Suprapubic skin (tissue), 4 donors: Measurements from ENCODE around the gene CDK15. TPM values are rescaled to one million over a fixed set of nuclear protein-coding genes. Genes with fewer than 3 reads are reported as not detected.
A peak's percentile ranks its signal among the peaks of the same experiment; 100 is the strongest.

ENCODE experiments used
- DNase-seq, 2 donors: peaks; one replicate each; pipeline ENCODE4 v3.0.0-alpha.2; 2019; ENCODE audit warnings: low spot score in 2 of 2
- H3K27ac ChIP-seq: fragments of 200-600 bp; sonication (generic); one replicate; pipeline ENCODE4 v1.5.1; 2019
- H3K27me3 ChIP-seq: fragments of 200-600 bp; sonication (generic); one replicate; pipeline ENCODE4 v1.5.1; 2019
- H3K36me3 ChIP-seq: fragments of 200-600 bp; sonication (generic); one replicate; pipeline ENCODE4 v1.5.1; 2019
- H3K4me1 ChIP-seq: fragments of 200-600 bp; sonication (generic); one replicate; pipeline ENCODE4 v1.5.1; 2019
- H3K4me3 ChIP-seq: fragments of 200-600 bp; sonication (generic); one replicate; pipeline ENCODE4 v1.5.1; 2019; ENCODE audit warnings: mild to moderate bottlenecking
- H3K9me3 ChIP-seq: fragments of 200-600 bp; sonication (generic); one replicate; pipeline ENCODE4 v1.5.1; 2019
- CTCF ChIP-seq, 2 donors: fragments of 200-600 bp in 1 of 2; fragments of 450-650 bp in 1 of 2; sonication (generic) in 1 of 2; IDR thresholded peaks; one replicate each; pipeline ENCODE4 v1.5.1; 2016 to 2019; ENCODE audit warnings: antibody characterized with exemption in 2 of 2, mild to moderate bottlenecking in 1 of 2, moderate library complexity in 1 of 2
- EP300 ChIP-seq: sonication (generic); formaldehyde crosslinking; IDR thresholded peaks from one replicate; pipeline ENCODE4 v1.6.1; 2017; ENCODE audit warnings: antibody characterized with exemption
- POLR2A ChIP-seq, 2 donors: fragments of 450-650 bp; IDR thresholded peaks; one replicate each; pipeline ENCODE4 v1.6.1; 2017; ENCODE audit warnings: antibody characterized with exemption in 2 of 2, mild to moderate bottlenecking in 2 of 2, moderate library complexity in 2 of 2
- POLR2AphosphoS5 ChIP-seq, 3 donors: sonication (generic); formaldehyde crosslinking; IDR thresholded peaks; one replicate each; pipeline ENCODE4 v1.6.1; 2017; ENCODE audit warnings: antibody characterized with exemption in 3 of 3
- WGBS: methylation state at CpG from one replicate; pipeline ENCODE4 v1.1.5; 2018; 5-methylcytosine and 5-hydroxymethylcytosine counted together
- total RNA-seq, 4 donors: library from RNA; depleted of rRNA; stranded (reverse); fragments of >200 nt; gene quantifications; one replicate each; pipeline ENCODE4 v1.1.0, GENCODE V29; 2016

Gene CDK15
- total RNA-seq, 4 donors from 2014 or later: 0.13 to 0.97 (median 0.66) TPM

GRCh38 chr2:201930831-201931230 lies 124.5 kb downstream of the CDK15 start:
- no peaks in the 10 kb centered on the region for H3K9me3 ChIP-seq
- TF ChIP-seq POLR2AphosphoS5 (IDR thresholded peaks at IDR 0.05) (no peak), CTCF (IDR thresholded peaks at IDR 0.05) (no peak), EP300 (no peak), POLR2A (IDR thresholded peaks at IDR 0.05) (no peak)
- H3K4me3 ChIP-seq: no peak overlapping the region
- no peak for DNase-seq
- no peak overlapping the region for H3K27ac ChIP-seq
- H3K27me3 ChIP-seq: no peaks in the 10 kb centered on the region
- peaks cover 10% of the 10 kb centered on the region for H3K4me1 ChIP-seq
- no peaks in the 10 kb centered on the region for H3K36me3 ChIP-seq

- TF ChIP-seq POLR2A (IDR thresholded peaks at IDR 0.05) (no peak), POLR2AphosphoS5 (IDR thresholded peaks at IDR 0.05) (no peak), EP300 (no peak), CTCF (IDR thresholded peaks at IDR 0.05) (no peak)
- DNase-seq: no peak
- Histone ChIP-seq H3K27me3 (no peaks in the 10 kb centered on the region), H3K27ac (no peak overlapping the region), H3K36me3 (no peaks in the 10 kb centered on the region), H3K9me3 (no peaks in the 10 kb centered on the region), H3K4me3 (no peak overlapping the region), H3K4me1 (peaks cover 10% of the 10 kb centered on the region)
- WGBS: 43% methylated on average over 2 of the region's 2 CpGs
Observed at GRCh38 chr2:201931475-201931874, 125.1 kb downstream of the CDK15 start.

GRCh38 chr2:201931951-201932350 lies 125.6 kb downstream of the CDK15 start:
- Histone ChIP-seq H3K36me3 (no peaks in the 10 kb centered on the region), H3K9me3 (no peaks in the 10 kb centered on the region), H3K27ac (no peak overlapping the region), H3K4me3 (no peak overlapping the region), H3K27me3 (no peaks in the 10 kb centered on the region), H3K4me1 (peaks cover 10% of the 10 kb centered on the region)
- no peak for DNase-seq
- no peak for TF ChIP-seq POLR2A (IDR thresholded peaks at IDR 0.05)
- no peak for TF ChIP-seq EP300
- TF ChIP-seq POLR2AphosphoS5 (IDR thresholded peaks at IDR 0.05): no peak
- no peak for TF ChIP-seq CTCF (IDR thresholded peaks at IDR 0.05)
- 51% methylated on average over 6 of the region's 7 CpGs for WGBS

- H3K4me1 ChIP-seq: peaks cover 10% of the 10 kb centered on the region
- no peaks in the 10 kb centered on the region for H3K36me3 ChIP-seq
- H3K9me3 ChIP-seq: no peaks in the 10 kb centered on the region
- H3K27me3 ChIP-seq: no peaks in the 10 kb centered on the region
- no peak for DNase-seq
- peak overlapping the region; percentile 20 for H3K27ac ChIP-seq
- H3K4me3 ChIP-seq: no peak overlapping the region
- 54% methylated on average over 3 of the region's 3 CpGs for WGBS
- no peak for TF ChIP-seq POLR2A (IDR thresholded peaks at IDR 0.05)
- no peak for TF ChIP-seq EP300
- no peak for TF ChIP-seq CTCF (IDR thresholded peaks at IDR 0.05)
- TF ChIP-seq POLR2AphosphoS5 (IDR thresholded peaks at IDR 0.05): no peak
Observed at GRCh38 chr2:201932511-201932910, 126.2 kb downstream of the CDK15 start.

GRCh38 chr2:201933792-201934237 lies 127.5 kb downstream of the CDK15 start:
- no peaks in the 10 kb centered on the region for H3K9me3 ChIP-seq
- WGBS: 52% methylated on average over 5 of the region's 7 CpGs
- H3K27ac ChIP-seq: no peak overlapping the region
- H3K36me3 ChIP-seq: no peaks in the 10 kb centered on the region
- H3K27me3 ChIP-seq: no peaks in the 10 kb centered on the region
- H3K4me1 ChIP-seq: peaks cover 10% of the 10 kb centered on the region
- no peak for DNase-seq
- no peak for TF ChIP-seq EP300
- TF ChIP-seq POLR2AphosphoS5 (IDR thresholded peaks at IDR 0.05): no peak
- no peak for TF ChIP-seq POLR2A (IDR thresholded peaks at IDR 0.05)
- no peak for TF ChIP-seq CTCF (IDR thresholded peaks at IDR 0.05)
- no peak overlapping the region for H3K4me3 ChIP-seq
